CMK (cell line): ENCODE data around the gene SOX18.

ENCODE experiments used
- DNase-seq: peaks from one replicate; pipeline ENCODE4 v3.0.0-alpha.2; 2010; ENCODE audit warnings: low read depth

Gene SOX18

DNA sequence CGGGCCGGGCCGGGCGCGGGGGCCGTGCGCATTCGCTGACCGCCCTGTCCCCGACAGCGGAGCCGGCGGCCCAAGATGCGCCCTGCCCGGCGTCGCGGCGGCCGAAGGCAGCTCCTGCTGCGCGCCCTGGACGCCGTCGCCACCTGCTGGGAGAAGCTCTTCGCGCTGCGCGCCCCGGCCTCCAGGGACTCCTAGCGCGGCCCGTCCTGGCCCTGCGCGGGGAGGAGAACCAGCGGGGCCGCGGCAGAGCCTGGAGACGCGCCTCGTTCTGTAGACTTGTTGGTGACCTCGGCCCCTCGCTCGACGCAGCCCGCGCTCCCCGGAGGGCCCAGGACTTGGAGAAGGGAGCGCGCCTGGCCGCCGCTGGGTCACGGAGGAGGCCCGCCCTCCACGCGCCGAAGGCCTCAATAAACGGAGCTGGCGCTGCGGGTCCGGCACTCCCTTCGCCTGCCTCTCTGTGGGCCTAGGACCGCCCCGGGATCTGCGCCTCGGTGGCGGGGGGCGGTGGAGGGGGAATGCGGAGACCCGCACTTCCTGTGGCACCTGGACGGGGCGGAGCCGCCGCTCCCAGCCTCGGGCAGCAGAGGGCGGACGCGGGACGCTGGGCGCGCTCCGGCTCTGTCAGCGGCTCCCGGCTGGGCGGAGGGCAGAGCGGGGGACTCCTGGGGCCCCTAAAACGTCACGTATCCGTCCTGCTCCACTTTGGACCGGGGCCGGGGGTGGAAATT is 10.7 kb downstream of the SOX18 start:
- DNase-seq, result no peak

DNA sequence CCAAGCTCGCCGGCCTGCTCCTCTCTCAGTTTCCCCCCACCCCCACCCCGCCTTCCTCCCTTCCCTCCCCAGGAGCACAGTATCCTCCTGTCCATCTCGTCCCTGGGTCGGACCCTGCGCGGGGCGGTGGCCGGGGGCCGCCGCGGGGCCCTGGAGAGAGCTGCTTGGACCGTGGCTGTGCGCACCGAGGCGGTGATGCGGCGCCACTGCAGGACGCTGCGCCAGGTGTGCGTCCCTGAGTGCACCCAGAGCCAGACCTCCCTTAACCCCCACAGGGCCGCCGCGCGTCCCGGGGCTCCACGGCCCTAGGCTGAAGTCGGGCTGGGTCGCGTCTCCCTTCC is 11.2 kb downstream of the SOX18 start:
- no peak for DNase-seq

DNA sequence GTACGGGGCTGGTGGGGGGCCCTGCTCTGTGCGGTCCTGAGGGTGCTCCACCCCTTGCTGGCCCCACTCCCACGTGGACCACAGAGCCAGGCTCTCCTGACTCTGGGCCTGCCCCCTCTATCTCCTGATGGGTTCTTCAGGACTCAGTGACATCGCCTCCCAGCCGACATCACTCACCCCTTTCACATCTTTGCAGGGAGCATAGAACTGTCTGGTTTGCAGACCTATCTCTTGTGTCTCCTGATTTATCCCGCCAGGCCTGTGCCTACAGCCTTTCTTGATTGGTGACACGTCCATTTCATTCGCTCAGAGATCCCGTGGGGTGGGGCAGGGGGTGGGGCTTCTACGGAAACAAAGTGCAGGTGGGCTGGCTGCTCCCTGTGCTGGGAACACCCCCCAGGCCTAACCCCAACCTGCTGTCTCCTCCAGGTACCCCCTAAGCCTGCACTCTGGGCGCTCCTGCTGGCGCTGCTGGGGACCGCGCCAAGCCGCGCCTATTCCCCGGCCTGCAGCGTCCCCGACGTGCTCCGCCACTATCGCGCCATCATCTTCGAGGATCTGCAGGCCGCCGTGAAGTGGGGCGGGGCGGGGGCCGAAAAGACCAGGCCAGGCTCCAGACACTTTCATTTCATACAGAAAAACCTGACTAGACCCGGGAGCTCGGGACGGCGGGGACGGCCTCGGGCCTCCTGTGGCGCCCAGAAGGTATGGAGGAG is 11.8 kb downstream of the SOX18 start:
- DNase-seq, result no peak

DNA sequence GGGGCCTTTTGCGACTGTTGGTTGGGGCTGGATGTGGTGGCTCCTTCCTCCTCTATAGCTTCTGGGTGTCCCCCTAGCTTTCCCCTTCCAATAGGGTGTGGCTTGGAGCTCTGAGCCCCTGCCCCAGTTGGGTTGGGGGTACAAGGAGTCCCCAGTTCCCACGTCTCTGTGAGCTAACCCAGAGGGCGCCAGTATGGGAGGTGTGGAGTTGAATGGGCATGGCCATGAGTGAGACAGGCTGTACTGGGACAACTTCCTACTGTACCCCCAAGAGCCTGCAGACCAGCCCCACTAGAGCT is 12.3 kb downstream of the SOX18 start:
- DNase-seq, result no peak

DNA sequence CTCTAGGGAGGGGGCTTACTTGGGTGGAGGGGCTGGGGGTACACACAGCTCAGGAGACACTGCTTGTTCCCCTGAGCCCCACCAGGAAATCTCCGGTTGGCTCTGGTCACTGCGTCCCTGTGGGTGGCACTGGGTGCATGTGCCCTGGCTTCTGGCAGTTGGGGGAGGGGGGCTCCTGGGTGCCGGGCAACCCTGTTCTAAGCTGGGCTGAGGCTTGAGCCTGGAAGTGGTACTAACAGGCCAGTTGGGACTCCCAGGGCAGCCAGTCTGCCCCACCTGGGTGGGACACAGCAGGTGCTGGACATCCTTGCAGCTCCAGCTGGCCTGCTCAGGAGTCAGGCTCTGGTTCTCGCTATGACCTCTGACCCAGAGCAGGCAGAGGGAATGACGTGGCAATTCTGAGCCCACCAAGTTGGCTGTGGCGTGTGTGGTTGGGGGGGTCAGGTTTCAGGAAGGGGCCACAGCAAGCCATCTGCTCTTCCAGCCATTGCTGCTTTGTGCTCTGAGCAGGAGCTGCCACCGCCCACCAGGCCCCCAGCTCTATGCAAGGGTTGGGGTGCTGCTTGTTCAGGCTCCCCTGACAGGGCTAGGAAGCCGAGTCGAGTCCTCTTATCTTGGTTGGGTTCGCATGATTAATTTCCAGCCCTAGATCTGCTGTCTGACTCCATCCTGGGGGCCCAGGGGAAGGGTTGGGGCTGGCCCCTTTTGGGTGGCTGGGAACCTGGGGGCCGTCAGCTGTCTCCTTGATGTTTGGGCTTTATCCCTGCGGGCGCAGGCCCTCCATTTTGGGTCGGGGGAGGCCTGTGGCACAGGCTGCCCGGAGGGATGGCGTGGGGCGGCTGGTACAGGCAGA is 12.9 kb downstream of the SOX18 start:
- no peak for DNase-seq

DNA sequence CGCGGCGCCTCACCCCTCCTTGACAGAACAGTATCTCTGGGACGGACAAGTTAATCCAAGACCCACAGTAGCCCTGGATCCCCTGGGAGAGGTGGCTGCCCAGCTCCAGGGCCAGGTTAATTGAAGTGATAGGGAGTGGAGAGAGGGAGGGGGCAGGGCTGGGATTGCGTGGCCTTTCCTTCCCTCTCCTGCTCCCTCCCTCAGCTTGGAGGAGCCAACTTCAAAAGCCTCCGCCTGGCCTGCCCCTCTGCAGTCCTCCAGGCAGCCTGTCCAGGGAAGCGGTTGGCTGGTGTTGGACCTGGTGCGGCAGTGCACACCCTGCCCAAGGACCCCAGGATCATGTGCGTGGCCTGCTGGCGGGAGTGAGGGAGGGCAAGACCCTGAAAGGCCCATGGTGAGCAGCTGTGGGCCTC is 13.5 kb downstream of the SOX18 start, which contains the start of gene C20orf204:
TSS of gene C20orf204 (plus strand) at position 250 of the 413 bp plus-strand sequence. CDS start at position 392, 142 bp downstream.
- no peak for DNase-seq

DNA sequence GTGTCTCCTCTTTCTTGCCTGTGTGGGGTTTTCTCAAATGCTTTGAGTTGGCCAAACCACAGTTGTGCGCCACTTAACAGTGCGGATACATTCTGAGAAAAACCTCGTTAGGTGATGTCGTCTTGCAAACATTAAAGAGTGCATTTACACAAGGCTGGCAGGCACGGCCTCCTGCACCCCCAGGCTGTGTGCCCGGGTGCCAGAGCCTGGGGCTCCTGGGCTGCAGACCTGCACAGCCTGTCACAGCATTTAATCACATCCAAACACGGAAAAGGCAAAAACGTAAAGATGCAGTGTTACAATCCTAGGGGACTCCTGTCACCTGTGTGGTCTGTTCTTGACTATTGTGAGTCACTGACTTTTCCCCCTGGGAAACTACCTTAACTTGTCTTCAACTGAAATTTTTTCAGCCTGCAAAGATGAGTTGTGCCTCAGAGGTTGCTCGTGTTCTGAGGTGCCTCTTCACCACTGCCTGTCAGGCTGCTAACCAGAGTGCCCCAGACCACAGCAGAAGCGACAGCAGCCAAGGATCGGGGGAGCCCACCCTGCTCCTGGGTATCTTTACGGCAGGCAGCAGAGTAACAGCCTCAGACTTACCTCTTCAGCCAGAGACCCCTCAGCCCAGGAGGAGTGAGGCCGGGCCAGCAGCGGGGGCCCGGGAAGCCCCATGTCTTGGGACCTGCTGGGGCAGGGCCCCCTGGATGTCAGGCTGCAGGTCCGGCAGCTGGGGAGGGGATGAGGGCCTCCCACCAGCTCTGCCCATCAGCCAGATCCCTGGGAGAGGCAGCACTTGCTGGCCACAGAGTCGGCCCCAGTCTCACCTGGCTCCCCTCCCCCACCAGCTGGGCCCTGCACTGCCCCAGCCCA is 14.1 kb downstream of the SOX18 start:
- DNase-seq, result no peak

DNA sequence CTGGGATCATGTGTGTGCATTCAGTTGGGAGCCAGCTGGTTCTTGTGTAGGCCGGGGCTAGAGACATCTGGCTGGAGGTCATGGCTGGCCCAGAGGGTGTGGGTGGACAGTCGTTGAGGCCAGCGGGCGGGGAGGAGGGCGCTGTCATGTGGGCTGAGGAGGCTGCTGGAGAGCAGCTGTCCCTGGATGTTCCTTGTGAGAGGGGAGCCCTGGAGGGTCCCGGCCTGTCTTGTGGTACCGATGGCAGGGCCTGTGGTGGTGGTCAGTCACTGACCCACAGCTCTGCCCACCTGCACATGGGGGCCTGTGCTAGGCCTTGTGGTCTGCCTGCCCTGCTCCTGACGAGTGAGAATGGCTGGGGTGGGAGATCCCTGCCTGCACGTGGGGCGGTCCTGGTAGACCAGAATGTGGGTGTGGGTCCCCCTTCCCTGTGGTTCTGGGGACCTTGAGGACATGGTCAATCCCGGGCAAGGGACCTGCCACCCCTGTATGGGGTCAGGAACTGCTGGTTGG is 15.4 kb downstream of the SOX18 start:
- no peak for DNase-seq

DNA sequence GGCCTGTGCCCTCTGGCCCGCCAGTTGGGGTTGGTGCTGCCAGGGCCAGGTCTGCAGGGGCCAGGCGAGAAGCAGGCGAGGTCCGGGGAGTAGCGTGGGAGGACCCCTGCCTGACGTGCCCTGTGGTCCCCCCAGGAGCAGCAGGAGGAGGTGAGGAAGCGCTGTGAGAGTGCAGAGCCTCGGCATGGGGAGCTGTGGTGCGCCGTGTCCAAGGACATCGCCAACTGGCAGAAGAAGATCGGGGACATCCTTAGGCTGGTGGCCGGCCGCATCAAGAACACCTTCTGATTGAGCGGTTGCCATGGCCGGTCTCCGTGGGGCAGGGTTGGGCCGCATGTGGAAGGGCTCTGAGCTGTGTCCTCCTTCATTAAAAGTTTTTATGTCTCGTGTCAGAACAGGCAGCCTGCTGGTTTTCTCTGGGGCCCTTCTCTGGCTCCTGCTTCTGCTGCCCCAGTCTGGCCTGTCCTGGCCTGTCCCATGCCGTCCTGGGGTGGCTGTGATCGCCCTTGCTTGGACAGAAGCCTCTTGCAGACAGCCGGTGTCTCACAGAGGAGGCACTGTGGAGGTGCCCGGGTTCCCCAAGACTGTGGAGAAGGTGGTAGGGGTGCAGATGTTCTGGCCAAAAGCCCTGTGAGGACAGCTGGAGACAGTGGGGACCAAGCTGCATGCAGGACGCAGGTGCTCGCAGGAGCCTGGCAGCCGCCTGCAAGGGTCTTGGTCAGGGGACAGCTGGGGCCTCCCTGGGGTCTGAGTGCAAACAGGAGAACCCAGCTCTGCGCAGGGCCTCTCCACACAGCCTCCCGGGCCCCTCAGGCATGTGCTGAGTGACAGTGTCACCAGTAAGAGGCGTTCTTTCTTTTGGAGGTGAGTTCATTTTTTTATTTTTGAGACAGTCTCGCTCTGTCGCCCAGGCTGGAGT is 16.5 kb downstream of the SOX18 start:
- DNase-seq, result no peak

DNA sequence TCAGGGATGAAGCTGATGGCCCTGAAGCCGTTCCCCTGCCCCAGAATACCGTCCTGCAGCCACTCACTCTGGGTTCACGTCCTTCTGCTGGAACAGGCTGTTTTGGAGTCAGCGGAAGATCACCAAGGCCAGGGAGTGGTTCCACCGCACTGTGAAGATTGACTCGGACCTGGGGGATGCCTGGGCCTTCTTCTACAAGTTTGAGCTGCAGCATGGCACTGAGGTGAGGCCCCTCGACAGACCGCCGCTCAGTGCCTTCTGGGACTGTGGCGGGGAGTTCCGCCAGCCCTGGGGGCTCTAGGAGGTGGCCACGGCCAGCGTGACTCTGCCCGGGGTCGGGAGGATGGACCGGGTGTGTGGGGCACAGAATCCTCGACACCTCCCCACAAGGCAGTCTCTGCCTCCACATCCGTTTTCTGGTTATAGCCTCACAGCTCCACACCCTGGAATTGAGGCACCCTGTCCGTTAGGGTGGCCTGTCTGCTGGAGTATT is 17.6 kb downstream of the SOX18 start:
- no peak for DNase-seq

DNA sequence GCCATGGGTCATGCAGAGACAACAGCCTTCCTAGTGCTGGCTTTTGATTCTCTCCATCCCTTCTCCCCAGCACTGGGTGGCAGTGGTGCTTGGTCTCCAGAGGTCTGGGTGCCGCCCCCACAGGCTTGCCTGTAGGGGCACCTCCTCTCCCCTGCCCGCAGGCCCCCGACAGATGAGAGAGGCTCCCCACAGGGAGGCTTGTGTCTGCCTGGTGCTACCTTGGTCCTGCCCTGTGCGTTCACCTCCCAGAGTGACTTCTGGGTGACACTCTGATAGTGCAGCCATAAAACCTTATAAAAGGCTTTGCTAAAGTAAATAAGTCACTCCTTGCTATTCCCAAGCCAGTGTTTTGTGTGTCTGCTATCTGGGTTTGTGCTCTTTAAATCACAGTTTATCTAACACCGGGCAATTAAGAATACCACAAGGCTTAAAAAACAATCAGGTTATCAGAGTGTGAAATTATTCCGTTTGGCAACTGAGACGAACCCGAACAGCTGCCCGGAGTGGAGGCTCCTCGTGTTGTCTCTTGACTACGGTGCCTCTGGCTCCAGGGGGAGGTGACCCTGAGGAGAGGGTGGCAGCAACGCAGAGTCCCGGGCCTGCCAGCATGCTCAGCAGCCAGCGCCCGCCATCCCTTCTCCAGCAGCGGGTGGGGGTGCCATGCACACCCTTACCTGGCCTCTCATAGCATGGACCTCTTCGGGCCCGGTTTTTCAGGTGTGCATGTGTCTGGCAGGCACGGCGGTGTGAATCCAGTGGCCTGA is 18.9 kb downstream of the SOX18 start:
- DNase-seq, result no peak

DNA sequence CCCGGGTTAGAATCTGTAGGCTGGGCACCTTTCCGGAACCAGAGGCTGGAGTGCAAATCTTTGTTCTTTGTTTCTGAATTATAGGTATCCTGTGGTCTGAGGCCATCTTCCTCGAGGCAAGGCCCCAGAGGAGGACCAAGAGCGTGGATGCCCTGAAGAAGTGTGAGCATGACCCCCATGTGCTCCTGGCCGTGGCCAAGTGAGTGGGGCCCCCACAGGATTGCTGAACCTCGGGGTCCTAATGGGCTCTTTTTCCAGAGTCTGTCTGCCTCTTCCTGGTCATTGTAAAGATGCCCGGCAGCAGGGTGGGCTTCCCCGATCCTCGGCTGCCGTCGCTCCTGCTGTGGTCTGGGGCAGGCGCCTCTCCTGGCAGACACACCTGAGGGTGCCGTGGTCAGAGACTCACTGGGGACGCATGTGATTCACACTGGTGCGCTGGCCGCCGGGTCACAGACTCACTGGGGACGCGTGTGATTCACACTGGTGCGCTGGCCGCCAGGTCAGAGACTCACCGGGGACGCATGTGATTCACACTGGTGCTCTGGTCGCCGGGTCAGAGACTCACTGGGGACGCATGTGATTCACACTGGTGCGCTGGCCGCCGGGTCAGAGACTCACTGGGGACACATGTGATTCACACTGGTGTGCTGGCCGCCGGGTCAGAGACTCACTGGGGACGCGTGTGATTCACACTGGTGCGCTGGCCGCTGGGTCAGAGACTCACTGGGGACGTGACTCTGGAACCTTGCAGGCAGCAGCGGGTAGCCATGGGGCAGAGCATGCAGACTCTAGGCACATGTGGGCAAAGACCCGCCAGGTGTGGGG is 19.9 kb downstream of the SOX18 start:
- DNase-seq, result no peak

DNA sequence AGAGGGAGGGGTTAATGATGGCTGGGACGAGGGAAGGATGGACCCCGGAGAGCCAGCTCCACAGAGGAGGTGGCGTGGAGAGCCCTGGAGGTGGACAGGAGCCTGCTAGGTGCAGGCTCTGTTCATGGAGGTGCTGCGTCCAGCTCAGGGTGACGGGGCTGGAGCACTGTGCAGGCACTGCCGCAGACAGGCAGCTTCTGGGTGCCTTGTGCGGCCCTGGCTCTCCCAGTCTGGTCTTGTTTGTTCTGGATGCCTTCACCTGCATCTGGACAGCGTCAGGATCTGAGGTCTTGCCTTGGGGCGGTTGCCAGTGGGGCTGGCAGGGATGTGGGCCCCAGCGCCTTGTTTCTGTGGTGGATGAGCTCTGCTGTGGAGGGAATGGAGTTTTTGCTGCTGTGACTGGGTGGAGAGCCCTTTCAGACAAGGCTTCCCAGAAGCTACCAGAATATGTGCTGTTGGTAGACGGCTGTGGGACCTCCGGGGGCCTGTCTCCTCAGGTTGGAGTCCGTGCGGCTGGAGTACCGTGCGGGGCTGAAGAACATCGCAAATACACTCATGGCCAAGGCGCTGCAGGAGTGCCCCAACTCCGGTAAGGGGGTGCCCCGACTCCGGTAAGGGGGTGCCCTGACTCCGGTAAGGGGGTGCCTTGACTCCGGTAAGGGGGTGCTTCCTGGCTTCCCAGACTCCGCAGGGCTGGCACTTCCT is 21.3 kb downstream of the SOX18 start:
- no peak for DNase-seq

DNA sequence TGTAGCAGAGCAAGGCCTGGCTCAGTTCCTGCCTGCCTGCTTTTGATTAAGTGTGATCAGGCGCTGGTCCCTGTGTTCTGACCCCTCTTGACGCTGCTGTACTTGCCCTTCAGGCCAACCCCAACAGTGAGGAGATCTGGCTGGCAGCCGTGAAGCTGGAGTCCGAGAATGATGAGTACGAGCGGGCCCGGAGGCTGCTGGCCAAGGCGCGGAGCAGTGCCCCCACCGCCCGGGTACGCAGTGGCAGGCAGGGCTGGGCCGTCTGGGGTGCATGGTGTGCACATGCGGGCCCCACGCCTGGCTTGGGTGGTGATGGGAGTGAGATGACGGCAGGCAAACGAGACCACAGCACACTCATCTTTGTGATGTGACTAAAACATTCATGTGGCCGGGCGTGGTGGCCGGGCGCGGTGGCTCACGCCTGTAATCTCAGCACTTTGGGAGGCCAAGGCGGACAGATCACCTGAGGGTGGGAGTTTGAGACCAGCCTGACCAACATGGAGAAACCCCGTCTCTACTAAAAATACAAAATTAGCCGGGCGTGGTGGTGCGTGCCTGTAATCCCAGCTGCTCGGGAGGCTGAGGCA is 23.5 kb downstream of the SOX18 start:
- DNase-seq, result no peak

DNA sequence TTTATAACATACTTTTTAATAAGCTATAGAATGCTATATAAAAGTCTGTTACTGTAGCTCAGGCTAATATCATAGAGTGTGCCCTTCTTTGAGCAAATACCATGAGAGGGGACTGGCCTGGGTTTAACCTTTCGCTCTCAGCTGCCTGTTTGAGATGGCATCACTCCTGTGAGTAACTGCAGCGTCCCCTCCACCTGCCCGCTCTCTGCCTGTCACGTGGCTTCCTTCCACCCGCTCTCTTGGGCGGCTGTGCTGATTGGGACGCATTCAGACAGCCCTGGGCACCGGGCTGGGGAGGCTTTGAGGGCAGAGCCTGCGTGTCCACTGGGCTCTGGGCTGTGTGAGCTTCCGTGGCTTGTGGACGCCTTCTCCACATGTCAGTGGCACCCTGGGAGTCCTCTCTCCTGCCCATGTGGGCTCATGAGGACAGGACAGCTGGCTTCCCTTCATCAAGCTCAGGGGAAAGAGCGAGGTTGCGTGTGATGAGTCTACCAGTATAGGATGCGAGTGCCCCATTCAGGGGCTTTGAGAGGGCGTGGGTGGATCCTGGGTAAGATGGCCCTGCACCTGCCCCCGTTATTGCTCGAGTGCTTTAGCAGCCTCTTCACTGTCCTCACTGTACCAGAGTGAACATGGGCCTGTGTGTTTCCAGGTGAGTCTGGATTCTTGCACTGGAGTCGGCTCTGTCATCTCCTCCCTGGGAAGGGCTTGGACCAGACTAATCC is 24.2 kb downstream of the SOX18 start:
- no peak for DNase-seq

DNA sequence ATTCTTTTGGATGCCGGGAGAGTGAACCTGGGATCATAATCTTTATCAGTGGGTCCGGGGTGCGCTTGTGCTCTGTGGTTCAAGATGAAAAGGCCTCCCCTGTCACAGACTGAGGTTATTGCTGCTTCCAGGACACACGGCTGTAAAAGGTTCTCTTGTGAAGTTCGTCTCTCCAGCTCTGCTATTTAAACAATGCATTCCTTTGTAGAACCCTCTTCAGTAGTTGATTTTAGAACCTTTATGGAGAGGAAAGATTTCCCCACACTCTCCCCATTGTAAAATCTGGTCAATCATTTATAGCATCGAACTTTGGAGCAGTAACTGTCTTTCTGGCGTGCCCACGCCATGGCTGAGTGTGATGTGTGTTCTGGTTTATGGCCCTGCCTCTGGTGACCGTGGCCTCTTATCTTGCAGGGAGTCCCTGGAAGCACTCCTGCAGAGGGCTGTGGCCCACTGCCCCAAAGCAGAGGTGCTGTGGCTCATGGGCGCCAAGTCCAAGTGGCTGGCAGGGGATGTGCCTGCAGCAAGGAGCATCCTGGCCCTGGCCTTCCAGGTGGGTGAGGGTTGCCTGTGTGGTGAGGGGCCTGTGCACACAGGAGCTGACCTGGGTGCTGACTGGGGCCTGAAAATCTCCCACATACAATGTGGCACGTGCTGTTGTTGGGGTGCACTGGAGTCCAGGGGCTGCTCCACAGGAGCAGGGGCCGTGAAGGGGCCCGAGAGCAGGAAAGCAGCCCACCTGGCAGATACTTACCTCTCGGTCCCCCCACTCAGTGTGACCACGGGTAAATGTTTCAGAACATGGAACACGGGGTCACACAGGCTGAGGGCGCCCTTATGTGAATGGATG is 25.1 kb downstream of the SOX18 start:
- DNase-seq, result no peak
